ENCODE results near the gene ROBO1.

DNA sequence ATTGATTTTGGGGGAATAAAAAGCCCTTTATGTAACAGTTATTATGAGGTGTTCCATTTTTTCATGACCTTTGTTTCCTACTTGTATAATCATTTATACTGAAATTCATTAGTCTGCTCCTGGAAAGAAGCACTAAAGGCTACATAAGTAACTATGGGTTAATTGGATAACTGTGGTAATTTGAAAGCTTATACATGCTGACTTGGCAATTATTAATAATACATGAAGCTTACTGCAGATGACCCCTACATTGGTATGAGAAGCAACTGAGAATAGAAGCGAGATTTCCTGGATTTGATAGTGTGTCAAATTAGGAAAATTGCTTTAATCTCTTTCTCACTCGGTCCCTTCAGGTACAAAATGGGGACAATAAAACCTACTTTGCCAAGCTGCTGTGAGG lies 658.0 kb downstream of the ROBO1 start:
- TF ChIP-seq, protein P1, sequence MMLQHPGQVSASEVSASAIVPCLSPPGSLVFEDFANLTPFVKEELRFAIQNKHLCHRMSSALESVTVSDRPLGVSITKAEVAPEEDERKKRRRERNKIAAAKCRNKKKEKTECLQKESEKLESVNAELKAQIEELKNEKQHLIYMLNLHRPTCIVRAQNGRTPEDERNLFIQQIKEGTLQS (IDR thresholded peaks at IDR 0.05; ENCODE audit: insufficient read depth, low read depth, low read length) = no peak
- TF ChIP-seq, protein P2, sequence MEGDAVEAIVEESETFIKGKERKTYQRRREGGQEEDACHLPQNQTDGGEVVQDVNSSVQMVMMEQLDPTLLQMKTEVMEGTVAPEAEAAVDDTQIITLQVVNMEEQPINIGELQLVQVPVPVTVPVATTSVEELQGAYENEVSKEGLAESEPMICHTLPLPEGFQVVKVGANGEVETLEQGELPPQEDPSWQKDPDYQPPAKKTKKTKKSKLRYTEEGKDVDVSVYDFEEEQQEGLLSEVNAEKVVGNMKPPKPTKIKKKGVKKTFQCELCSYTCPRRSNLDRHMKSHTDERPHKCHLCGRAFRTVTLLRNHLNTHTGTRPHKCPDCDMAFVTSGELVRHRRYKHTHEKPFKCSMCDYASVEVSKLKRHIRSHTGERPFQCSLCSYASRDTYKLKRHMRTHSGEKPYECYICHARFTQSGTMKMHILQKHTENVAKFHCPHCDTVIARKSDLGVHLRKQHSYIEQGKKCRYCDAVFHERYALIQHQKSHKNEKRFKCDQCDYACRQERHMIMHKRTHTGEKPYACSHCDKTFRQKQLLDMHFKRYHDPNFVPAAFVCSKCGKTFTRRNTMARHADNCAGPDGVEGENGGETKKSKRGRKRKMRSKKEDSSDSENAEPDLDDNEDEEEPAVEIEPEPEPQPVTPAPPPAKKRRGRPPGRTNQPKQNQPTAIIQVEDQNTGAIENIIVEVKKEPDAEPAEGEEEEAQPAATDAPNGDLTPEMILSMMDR (IDR thresholded peaks at IDR 0.05; ENCODE audit: control extremely low read depth in 1 of 3, insufficient read depth in 1 of 3, low read depth in 1 of 3, low read length in 3 of 3) = no peak
- TF ChIP-seq YY1 (IDR thresholded peaks at IDR 0.05; ENCODE audit: low read depth, low read length) = no peak
- TF ChIP-seq JUND (IDR thresholded peaks at IDR 0.05; ENCODE audit: low read length) = no peak
- TF ChIP-seq, protein P3, sequence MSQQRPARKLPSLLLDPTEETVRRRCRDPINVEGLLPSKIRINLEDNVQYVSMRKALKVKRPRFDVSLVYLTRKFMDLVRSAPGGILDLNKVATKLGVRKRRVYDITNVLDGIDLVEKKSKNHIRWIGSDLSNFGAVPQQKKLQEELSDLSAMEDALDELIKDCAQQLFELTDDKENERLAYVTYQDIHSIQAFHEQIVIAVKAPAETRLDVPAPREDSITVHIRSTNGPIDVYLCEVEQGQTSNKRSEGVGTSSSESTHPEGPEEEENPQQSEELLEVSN (IDR thresholded peaks at IDR 0.05) = no peak
- no peak for TF ChIP-seq POLR2AphosphoS5 (IDR thresholded peaks at IDR 0.05; ENCODE audit: low read depth, low read length)
- no peak for TF ChIP-seq CBX8 (IDR thresholded peaks at IDR 0.05; ENCODE audit: borderline replicate concordance, low read depth, low read length)
